ENCODE results near the gene TUNAR.

- TF ChIP-seq CTCF (IDR thresholded peaks at IDR 0.05; ENCODE audit: low read length) (no peak), EZH2 (IDR thresholded peaks at IDR 0.05; ENCODE audit: borderline replicate concordance, low read length) (no peak)
Measured at GRCh38 chr14:95941897-95942296, 65.3 kb downstream of the TUNAR start.

All from OCI-LY1 (cell line).